ENCODE measurements around the gene ZBTB24. TPM values are rescaled to one million over a fixed set of nuclear protein-coding genes. Genes with fewer than 3 reads are reported as not detected.

ZBTB24 gene
- total and polyA plus RNA-seq, 2 of the 13 experiments (the other 11 are each of a cell fraction or from before 2014, with no cell fraction given): 1.5 to 6.2 TPM

DNA sequence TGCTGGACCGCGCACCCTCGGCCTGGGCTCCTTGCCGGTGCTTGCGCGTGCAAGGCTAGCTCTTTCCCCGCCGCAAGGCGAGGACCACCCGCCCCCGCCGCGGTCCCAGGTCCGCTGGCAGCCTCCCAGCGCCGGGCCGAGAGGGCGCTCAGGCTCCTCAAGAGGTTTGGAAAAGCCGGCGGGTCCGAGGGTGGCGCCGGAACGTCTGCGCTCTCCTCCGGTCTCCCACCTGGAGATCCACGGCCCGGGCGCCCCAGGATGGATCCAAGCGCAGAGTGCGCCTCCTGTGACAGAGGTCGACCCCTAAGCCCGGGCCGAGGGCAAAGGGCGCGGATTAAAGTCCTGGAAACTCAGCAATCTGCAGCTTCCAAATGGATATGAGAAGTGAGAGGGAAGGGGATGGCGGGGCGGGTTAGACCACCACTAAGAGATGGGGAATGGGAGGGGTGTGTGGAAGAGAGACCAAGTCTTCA, 26.9 kb downstream of the ZBTB24 start (continued):
- TF ChIP-seq, protein P1, sequence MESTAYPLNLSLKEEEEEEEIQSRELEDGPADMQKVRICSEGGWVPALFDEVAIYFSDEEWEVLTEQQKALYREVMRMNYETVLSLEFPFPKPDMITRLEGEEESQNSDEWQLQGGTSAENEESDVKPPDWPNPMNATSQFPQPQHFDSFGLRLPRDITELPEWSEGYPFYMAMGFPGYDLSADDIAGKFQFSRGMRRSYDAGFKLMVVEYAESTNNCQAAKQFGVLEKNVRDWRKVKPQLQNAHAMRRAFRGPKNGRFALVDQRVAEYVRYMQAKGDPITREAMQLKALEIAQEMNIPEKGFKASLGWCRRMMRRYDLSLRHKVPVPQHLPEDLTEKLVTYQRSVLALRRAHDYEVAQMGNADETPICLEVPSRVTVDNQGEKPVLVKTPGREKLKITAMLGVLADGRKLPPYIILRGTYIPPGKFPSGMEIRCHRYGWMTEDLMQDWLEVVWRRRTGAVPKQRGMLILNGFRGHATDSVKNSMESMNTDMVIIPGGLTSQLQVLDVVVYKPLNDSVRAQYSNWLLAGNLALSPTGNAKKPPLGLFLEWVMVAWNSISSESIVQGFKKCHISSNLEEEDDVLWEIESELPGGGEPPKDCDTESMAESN (CRISPR knock-in tag; conservative IDR thresholded peaks at IDR 0.05): no peak
- TF ChIP-seq ZNF501 (CRISPR knock-in tag; IDR thresholded peaks at IDR 0.05) (peak; percentile 44; the same call in 1 of the 2 replicates), AGO2 (optimal IDR thresholded peaks at IDR 0.05; ENCODE audit: low read depth, low read length) (peak; percentile 15), MIXL1 (CRISPR knock-in tag; IDR thresholded peaks at IDR 0.05) (no peak), ZNF234 (CRISPR knock-in tag; conservative IDR thresholded peaks at IDR 0.05) (no peak), PTBP1 (IDR thresholded peaks at IDR 0.05; ENCODE audit: low read depth, low read length, poor library complexity, severe bottlenecking) (no peak), ZNF430 (CRISPR knock-in tag; IDR thresholded peaks at IDR 0.05) (no peak), MAFG (CRISPR knock-in tag; IDR thresholded peaks at IDR 0.05) (no peak), ZSCAN25 (CRISPR knock-in tag; IDR thresholded peaks at IDR 0.05) (no peak), RFX3 (CRISPR knock-in tag; IDR thresholded peaks at IDR 0.05) (no peak), ZNF251 (CRISPR knock-in tag; IDR thresholded peaks at IDR 0.05) (no peak), ZNF121 (CRISPR knock-in tag; IDR thresholded peaks at IDR 0.05) (no peak), MEIS2 (CRISPR knock-in tag; IDR thresholded peaks at IDR 0.05) (no peak), SMAD9 (CRISPR knock-in tag; IDR thresholded peaks at IDR 0.05) (no peak), JUN (CRISPR knock-in tag; IDR thresholded peaks at IDR 0.05) (no peak), GABPB1 (CRISPR knock-in tag; IDR thresholded peaks at IDR 0.05) (no peak), MYNN (CRISPR knock-in tag; IDR thresholded peaks at IDR 0.05; ENCODE audit: low read depth) (no peak), HOXD1 (CRISPR knock-in tag; IDR thresholded peaks at IDR 0.05) (no peak), ZNF143 (CRISPR knock-in tag; IDR thresholded peaks at IDR 0.05) (no peak), TBP (CRISPR knock-in tag; IDR thresholded peaks at IDR 0.05) (no peak), ZNF383 (CRISPR knock-in tag; IDR thresholded peaks at IDR 0.05; ENCODE audit: borderline replicate concordance) (no peak), ZNF543 (CRISPR knock-in tag; IDR thresholded peaks at IDR 0.05) (0 out of 2 replicates have a peak, but pooled peaks have one; percentile 44), RORA (CRISPR knock-in tag; IDR thresholded peaks at IDR 0.05) (no peak), MBNL3 (CRISPR knock-in tag; conservative IDR thresholded peaks at IDR 0.05) (no peak), BRD4 (CRISPR knock-in tag; IDR thresholded peaks at IDR 0.05) (no peak), DPF2 (CRISPR knock-in tag; IDR thresholded peaks at IDR 0.05; ENCODE audit: borderline replicate concordance, low read depth) (no peak)
- TF ChIP-seq, protein P2, sequence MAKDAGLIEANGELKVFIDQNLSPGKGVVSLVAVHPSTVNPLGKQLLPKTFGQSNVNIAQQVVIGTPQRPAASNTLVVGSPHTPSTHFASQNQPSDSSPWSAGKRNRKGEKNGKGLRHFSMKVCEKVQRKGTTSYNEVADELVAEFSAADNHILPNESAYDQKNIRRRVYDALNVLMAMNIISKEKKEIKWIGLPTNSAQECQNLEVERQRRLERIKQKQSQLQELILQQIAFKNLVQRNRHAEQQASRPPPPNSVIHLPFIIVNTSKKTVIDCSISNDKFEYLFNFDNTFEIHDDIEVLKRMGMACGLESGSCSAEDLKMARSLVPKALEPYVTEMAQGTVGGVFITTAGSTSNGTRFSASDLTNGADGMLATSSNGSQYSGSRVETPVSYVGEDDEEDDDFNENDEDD (CRISPR knock-in tag; IDR thresholded peaks at IDR 0.05; ENCODE audit: borderline replicate concordance): no peak
- TF ChIP-seq, protein P3, sequence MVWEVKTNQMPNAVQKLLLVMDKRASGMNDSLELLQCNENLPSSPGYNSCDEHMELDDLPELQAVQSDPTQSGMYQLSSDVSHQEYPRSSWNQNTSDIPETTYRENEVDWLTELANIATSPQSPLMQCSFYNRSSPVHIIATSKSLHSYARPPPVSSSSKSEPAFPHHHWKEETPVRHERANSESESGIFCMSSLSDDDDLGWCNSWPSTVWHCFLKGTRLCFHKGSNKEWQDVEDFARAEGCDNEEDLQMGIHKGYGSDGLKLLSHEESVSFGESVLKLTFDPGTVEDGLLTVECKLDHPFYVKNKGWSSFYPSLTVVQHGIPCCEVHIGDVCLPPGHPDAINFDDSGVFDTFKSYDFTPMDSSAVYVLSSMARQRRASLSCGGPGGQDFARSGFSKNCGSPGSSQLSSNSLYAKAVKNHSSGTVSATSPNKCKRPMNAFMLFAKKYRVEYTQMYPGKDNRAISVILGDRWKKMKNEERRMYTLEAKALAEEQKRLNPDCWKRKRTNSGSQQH (CRISPR knock-in tag; IDR thresholded peaks at IDR 0.05; ENCODE audit: low read depth): no peak
- TF ChIP-seq, protein P4, sequence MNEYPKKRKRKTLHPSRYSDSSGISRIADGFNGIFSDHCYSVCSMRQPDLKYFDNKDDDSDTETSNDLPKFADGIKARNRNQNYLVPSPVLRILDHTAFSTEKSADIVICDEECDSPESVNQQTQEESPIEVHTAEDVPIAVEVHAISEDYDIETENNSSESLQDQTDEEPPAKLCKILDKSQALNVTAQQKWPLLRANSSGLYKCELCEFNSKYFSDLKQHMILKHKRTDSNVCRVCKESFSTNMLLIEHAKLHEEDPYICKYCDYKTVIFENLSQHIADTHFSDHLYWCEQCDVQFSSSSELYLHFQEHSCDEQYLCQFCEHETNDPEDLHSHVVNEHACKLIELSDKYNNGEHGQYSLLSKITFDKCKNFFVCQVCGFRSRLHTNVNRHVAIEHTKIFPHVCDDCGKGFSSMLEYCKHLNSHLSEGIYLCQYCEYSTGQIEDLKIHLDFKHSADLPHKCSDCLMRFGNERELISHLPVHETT (CRISPR knock-in tag; conservative IDR thresholded peaks at IDR 0.05): no peak
